ENCODE data around the gene MRLN. TPM values are rescaled to one million over a fixed set of nuclear protein-coding genes. Genes with fewer than 3 reads are reported as not detected.
"Not testable (repeated sequence)": the region's sequence is repeated elsewhere in the genome, so short reads cannot be mapped to it uniquely, and the experiment has no call there.

The MRLN gene
- total RNA-seq, 1 donor from 2014 or later = not detected

DNA sequence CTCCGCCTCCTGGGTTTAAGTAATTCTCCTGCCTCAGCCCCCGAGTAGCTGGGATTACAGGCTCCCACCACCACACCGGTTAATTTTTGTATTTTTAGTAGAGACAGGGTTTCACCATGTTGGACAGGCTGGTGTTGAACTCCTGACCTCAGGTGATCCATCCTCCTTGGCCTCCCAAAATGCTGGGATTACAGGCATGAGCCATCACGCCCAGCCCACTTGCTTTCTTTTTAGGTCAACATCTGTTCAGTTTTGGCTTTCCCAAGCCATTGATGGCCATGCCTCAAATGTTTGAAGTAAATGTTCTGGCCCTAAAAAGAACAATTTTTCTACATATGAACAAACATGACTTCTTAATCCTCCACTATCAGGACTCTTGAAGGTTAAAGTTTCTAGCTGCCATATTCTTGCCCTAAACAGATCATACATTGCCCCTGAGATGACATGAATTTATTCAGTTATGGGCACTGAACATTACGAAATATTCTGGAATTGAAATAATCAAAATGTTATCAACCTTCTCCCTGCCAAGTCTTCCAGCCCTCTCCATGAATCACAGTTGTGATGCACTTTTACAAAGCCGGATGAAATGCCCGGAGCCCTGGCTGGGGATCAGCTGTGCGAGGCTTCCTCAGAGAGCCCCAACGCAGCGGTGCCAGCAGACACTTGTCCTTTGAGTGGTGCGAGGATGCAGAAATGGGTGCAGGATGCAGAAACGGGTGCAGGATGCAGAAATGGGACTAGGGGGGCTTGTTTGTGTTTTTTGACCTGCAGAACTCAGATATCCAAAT is 2.9 kb downstream of the MRLN start:
- intact Hi-C loops (cut with DNase I) = no loop called here
- DNase-seq (ENCODE audit: low spot score) (no peak), ATAC-seq (no peak)

DNA sequence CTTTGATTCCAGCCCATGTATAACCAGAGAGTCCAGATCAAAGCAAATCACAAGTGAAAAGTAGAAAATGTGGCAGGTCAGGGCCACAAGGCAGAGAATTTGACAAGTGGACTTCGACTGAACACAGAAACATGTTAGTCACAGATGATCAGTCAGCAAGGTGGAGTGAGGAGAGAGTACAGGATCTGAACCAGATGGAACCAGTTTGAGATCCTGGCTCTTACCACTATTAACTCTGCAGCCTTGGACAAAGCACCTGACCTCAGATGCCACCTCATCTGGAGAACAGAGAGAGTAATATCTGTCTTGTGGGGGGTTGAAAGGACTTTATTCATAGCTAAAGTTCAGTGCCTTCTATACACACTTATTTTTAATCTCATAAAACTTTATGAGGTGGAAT is 4.4 kb downstream of the MRLN start:
- intact Hi-C loops (cut with DNase I) = no loop called here
- ATAC-seq = no peak
- no peak for DNase-seq (ENCODE audit: low spot score)

DNA sequence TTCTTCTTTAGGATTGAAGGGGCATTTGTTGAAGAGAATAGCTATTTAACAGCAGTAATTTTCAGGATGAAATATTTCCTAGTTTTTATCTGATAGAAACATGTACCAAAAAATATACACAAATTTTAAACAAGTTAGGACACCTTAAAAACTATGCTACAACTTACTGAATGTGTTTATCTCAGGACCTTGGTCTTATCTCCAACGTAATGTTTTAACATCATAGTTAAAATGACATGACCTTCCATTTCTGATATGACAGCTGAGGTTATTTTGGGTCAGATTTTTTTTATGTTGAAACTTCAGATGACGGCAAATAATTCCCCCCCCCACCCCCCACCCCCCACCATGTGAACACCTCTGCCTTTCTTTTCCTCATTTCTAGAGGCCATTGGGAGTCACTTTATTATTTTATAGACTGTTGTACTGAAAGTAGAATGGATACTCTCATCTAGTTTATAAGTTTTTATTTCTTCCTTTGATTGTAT is 8.0 kb downstream of the MRLN start:
- ATAC-seq = no peak
- DNase-seq (ENCODE audit: low spot score) = no peak
- intact Hi-C loops (cut with DNase I) = no loop called here

DNA sequence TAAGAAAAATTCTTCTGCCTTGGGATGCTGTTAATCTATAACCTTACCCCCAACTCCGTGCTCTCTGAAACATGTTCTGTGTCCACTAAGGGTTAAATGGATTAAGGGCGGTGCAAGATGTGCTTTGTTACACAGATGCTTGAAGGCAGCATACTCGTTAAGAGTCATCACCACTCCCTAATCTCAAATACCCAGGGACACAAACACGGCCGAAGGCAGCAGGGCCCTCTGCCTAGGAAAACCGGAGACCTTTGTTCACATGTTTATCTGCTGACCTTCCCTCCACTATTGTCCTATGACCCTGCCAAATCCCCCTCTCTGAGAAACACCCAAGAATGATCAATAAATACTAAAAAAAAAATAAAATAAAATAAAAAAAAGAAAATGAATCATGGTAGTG is 8.5 kb downstream of the MRLN start:
- ATAC-seq; DNase-seq (ENCODE audit: low spot score); intact Hi-C loops (cut with DNase I): not testable (repeated sequence)

DNA sequence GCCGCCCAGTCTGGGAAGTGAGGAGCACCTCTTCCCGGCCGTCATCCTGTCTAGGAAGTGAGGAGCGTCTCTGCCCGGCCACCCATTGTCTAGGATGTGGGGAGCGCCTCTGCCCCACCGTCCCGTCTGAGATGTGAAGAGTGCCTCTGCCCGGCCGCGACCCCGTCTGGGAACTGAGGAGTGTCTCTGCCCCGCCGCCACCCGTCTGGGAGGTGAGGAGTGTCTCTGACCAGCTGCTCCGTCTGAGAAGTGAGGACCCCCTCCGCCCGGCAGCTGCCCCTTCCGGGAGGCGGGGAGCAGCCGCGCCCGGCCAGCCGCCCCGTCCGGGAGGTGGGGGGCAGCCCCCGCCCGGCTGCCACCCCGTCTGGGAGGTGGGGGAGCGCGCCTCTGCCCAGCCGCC is 9.1 kb downstream of the MRLN start:
- ATAC-seq; intact Hi-C loops (cut with DNase I); DNase-seq (ENCODE audit: low spot score): not testable (repeated sequence)

DNA sequence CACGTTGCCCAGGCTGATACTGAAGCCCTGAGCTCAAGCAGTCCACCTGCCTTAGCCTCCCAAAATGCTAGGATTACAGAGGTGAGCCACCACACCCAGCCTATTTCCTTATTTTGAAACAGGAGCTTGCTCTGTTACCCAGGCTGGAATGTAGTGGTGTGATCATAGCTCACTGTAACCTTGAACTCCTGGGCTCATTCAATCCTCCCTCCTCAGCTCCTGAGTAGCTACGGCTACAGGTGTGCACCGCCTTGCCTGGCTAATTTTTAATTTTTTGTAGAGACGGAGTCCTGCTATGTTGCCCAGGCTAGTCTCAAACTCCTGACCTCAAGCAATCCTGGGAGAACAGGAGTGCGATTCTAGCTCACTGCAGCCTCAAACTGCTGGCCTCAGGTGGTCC is 11.7 kb downstream of the MRLN start:
- intact Hi-C loops (cut with DNase I) = no loop called here
- no peak for DNase-seq (ENCODE audit: low spot score)

DNA sequence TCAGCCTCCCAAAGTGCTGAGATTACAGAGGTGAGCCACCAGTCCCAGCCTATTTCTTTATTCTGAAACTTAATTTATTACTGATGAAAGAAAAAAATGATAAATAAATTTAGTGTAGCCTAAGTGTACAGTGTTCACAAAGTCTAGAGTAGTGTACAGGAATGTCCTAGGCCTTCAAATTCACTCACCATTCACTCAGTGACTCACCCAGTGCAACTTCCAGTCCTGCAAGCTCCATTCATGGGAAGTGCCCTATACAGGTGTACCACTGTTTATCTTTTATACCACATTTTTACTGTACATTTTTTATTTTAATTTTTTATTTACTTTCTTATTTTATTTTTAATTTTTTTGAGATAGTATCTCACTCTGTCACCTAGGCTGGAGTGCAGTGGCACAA is 12.2 kb downstream of the MRLN start:
- no peak for DNase-seq (ENCODE audit: low spot score)
- intact Hi-C loops (cut with DNase I) = no loop called here
- ATAC-seq = no peak

More for the DNA sequence above, 11.7 kb downstream of the MRLN start:
- no peak for ATAC-seq

DNA sequence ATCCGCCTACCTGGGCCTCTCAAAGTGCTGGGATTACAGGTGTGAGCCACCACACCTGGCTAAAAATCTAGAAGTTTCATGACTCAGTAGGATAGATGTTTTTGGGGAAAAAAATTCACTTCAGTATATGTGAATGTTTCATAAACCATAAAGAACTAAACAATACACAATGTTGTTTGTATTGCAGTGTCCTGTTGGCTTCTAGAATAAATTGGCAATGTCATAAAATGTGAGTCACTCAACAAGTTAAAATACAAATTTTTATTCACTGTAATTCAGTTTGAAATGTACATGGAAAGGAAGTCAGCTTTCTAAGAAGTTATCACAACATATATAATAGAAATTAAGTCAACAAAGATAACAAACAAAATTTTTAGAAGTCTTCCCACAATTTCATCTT is 16.5 kb downstream of the MRLN start:
- intact Hi-C loops (cut with DNase I) = no loop called here
- ATAC-seq (no peak), DNase-seq (ENCODE audit: low spot score) (no peak)

DNA sequence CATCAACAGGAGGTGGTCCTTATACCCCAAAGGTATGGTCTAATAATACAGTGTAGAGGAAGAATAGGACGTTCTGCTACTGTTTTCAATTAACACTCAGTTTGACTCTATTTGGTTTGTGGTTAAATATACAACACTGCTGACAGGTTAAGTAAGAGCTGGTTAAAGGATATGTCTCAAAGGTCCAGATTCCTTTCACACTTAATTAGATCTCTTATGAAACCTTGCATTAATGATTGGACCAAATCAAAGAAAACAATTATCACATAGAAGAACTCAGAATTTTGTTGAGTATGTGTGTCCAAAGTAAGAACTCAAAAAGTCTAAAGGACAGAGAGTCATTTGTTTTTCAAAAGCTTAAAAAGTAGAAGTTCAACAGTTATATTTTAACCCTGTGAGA is 18.0 kb downstream of the MRLN start:
- intact Hi-C loops (cut with DNase I) = no loop called here
- no peak for DNase-seq (ENCODE audit: low spot score)
- ATAC-seq = no peak

DNA sequence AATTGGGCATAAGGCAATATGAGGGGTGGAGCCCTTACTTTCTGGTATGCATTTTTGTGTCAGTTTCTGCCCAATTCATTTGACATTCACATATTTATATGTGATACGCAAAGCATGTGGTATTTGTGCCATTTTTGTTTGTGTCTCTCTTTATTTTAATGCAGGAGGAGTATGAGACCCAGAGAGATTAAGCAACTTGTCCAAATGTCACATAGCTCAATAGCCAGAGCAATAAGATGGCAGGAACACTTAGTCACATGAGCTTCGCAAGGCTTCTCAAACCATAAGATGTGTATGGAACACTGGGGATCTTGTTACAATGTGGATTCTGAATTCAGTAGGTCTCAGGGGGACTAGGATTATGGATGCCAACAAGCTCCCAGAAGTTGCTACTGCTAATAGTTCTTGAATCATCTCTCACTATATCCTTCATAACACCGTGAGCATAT is 19.2 kb downstream of the MRLN start:
- no peak for ATAC-seq
- intact Hi-C loops (cut with DNase I) = no loop called here
- no peak for DNase-seq (ENCODE audit: low spot score)

DNA sequence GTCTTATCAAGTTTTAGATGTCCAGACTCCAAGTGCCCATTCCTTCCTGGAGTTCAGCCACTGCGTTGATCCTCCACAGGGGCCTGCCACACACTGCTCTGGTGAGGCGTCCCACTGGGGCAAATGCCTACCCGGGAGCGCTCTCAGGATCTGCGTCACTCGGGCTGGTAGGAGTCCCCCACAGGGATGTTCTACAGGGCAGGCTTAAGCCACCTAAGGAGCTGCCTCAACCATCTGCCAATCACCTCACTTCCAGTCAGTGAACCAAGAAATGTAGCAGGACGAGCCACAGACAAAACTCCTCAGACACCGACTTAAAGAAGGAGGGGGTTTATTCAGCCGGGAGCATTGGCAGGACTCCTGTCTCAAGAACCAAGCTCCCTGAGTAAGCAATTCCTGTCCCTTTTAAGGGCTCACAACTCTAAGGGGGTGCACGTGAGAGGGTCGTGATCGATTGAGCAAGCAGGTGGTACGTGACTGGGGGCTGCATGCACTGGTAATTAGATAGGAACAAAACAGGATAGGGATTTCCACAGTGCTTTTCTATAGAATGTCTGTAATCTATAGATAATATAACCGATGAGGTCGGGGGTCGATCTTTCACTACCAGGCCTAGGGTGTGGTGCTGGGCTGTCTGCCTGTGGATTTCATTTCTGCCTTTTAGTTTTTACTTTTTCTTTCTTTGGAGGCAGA is 19.8 kb downstream of the MRLN start:
- ATAC-seq; intact Hi-C loops (cut with DNase I); DNase-seq (ENCODE audit: low spot score): not testable (repeated sequence)

DNA sequence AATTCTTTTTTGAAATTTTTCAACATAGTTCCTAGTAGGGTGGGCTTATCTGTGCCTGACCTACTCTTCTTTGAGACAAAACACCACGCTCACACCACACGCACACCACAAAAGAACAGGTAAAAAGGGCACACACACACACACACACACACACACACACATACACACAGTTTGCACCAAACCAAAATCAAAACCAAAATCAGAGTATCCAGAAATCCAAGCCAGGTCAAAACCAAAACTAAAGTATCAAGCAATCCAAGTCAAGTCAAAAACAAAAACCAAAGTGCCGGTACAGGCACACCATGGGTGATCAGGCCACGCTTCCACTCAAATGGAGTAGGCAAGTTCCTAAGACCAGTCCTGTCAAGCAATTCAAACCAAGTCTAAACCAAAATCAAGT is 20.4 kb downstream of the MRLN start:
- intact Hi-C loops (cut with DNase I); ATAC-seq; DNase-seq (ENCODE audit: low spot score): not testable (repeated sequence)

DNA sequence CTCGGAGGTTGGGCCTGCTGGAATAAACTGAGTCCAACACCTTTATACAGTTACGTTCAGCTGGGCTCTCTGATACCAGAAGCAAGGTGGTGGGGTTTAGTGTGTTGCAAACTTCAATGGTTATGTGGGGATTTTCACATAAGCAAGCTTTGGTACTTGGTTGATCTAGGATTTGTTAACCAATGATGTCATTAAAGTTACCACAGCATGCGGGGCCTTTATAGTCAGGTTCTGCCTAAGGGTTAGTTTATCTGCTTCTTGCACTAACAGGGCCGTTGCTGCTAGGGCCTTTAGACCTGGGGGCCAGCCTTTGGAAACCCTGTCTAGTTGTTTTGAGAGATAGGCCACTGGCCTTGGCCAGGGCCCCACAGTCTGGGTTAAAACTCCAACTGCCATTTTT is 24.1 kb downstream of the MRLN start:
- ATAC-seq; DNase-seq (ENCODE audit: low spot score); intact Hi-C loops (cut with DNase I): not testable (repeated sequence)

DNA sequence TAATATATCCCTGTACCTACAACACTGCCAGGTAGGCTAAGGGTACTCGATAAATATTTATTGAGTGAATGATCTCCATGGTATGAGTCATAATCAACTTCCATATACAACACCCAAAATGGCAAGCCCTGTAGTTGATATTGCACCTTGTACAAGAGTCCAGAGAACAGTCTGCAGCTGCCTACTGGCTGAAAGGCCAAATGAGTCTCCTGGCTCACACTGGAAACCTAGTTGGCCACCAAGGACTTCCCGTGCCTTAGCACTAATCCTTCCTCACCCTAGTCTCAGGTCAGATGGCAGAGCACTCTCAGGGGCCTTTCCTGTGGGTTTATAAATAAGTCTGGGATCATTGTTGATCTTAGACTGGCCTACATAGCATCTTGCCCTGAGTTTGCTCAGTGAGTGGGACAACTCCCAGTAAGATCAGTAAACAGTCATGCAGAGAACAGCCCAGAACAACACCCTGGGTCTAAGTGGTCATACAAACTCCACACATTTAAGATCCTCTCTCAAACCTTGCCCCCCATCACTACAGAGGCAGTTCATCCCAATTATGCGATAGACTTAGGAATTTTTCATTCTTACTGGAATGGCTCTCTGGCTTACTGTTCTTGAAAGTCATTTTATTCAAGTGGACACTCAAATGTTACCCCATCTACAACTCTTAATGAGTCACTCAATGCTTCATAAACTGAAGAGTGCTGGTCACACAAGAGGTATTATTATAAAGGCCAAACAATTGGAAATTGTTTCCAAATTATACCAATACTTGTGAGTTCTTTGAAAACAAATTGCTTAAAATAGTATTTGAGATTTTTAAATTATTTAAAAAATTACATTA is 28.9 kb downstream of the MRLN start:
- DNase-seq (ENCODE audit: low spot score) (no peak), ATAC-seq (no peak)
- intact Hi-C loops (cut with DNase I) = no loop called here

DNA sequence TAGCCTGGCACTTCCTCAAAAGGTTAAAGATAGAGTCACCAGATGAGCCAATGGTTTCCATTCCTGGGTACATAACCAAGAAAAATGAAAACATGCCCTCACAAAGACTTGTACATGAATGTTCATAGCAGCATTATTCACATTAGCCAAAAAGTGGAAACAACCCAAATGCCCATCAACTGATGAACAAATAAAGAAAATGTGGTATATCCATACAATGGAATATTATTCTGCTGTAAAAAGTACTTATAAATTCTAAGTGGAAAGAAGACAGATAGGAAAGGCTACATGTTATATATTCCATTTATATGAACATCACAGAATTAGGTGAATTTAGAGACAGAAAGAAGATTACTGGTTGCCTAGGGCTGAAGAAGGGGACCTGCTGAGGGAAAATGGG is 32.9 kb downstream of the MRLN start:
- ATAC-seq (no peak), DNase-seq (ENCODE audit: low spot score) (no peak)
- intact Hi-C loops (cut with DNase I) = no loop called here

DNA sequence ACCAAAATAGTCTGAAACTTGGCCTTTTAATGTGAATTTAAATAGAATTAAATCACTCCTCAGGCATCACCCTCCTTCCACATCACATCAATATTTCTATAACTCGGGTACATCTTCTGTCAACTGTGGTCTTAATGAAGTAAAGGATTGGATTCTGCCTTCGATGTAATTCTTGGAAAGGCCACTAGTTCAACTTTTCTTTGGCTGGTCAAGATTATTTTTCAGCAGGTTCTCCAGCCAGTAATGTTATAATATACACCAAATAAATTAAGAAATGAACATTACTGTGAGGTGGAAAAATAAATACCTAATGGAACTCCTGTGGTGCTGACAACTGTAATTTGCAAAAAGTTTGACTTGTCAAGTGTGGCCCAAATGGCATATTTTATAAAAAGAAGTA is 33.9 kb downstream of the MRLN start:
- no peak for ATAC-seq
- DNase-seq (ENCODE audit: low spot score) = no peak
- intact Hi-C loops (cut with DNase I) = no loop called here

DNA sequence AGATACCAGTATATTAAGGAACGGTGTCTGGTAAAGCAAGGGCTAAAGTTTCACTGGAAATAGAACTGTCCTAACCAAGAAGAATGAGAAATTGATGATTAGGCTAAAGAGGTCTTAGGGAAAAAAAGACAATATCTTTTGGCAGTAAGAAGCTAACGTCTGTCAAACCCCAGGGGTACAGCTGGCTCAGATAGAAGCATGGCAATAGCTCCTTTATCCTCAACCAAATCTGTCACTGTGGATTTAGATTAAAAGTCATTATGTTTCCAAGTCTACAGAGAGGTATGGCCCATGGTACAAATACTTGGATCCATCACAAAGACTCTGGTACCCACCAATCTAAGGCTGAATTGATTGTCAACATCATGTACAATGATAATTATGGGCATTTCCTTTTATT is 35.0 kb downstream of the MRLN start:
- intact Hi-C loops (cut with DNase I) = no loop called here
- ATAC-seq (no peak), DNase-seq (ENCODE audit: low spot score) (no peak)

DNA sequence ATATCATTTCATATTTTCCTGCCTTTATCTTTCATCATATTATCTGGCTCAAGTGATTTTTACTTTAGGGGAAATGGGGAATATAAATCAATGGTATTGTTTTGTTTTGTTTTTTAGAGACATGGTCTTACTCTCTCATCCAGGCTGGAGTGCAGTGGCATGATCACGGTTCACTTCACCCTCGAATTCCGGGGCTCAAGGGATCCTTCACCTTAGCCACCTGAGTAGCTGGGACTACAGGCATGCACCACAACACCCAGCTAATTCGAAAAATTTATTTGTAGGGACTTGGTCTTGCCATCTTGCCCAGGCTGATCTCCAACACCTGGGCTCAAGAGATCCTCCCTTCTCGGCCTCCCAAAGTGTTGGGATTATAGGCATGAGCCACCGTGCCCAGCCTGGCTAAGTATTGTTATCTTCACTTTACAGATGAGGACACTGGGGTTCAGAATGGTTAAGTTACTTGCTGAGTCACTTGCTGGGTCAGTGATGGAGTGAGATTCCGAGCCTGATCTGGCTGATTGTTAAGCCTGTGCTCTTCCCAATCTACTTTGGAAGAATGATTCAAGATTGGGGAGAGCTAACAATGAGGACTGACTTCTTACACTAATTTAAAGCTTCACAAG is 39.9 kb downstream of the MRLN start:
- ATAC-seq (no peak), DNase-seq (ENCODE audit: low spot score) (no peak)
- intact Hi-C loops (cut with DNase I) = no loop called here

DNA sequence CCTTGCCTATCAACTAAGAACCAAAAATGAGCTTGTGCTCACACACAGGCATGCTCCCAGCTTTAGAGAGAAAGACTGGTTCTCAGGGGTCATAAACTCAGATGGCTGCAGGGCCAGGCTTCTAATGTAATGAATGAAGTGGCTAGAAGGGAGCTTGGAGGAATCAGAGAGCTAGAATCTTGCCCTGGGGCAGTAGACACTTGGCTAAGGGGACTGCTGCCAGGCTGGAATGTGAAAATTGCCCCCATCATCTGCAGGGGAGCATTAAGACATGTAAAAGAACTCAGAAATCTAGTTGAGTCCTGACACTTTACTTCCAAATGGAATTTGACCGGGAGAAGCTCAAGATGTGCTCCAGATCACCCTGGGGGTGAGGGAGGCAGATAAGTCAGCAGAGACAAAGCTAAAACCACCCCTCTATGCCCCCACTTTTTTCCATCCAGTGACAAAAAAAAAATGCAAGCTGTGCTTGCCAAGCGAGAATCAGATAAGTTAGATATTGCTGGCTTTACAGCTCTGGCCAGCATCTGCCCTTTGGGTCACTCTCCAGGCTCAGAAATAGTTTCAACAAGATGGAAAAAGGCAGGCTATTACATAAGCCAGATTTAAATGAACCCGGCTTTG is 41.3 kb downstream of the MRLN start:
- ATAC-seq (no peak), DNase-seq (ENCODE audit: low spot score) (no peak)
- intact Hi-C loops (cut with DNase I) = no loop called here

All from sciatic nerve (tissue), 2 donors.